CD14-positive monocyte (primary cell): Measurements from ENCODE around the gene FOXP4. TPM values are rescaled to one million over a fixed set of nuclear protein-coding genes. Genes with fewer than 3 reads are reported as not detected.
A peak's percentile ranks its signal among the peaks of the same experiment; 100 is the strongest.

ENCODE experiments used
- DNase-seq, 3 donors: peaks; one replicate each; pipeline ENCODE4 v3.0.0-alpha.2; 2011 to 2022
- H2AFZ ChIP-seq: 2 replicates; pipeline ENCODE4 v1.6.0; 2012; ENCODE audit warnings: mild to moderate bottlenecking, low read depth, low read length, inconsistent platforms; ENCODE audit not compliant: insufficient read depth, poor library complexity, severe bottlenecking
- H3K27ac ChIP-seq, 2 donors: 1 replicate in 1 of 2; 2 replicates in 1 of 2; pipeline ENCODE4 v1.5.1; 2012 to 2013; ENCODE audit warnings: low read length in 2 of 2, control low read depth in 1 of 2, inconsistent platforms in 1 of 2, low read depth in 1 of 2, mild to moderate bottlenecking in 1 of 2
- H3K27me3 ChIP-seq, 2 donors: one replicate each; pipeline versions ENCODE4 v1.6.0 to v1.6.1; 2011 to 2013; ENCODE audit warnings: low read length in 2 of 2; ENCODE audit not compliant: control insufficient read depth in 2 of 2, insufficient read depth in 2 of 2
- H3K36me3 ChIP-seq, 2 donors: replicated peaks in 1 of 2; 1 replicate in 1 of 2; 2 replicates in 1 of 2; pipeline versions ENCODE4 v1.5.1 to v1.6.1; 2012 to 2013; ENCODE audit warnings: low read length in 2 of 2, control low read depth in 1 of 2, inconsistent platforms in 1 of 2, mild to moderate bottlenecking in 1 of 2; ENCODE audit not compliant: insufficient read depth in 2 of 2, control insufficient read depth in 1 of 2
- H3K4me1 ChIP-seq, 2 donors: 1 replicate in 1 of 2; 2 replicates in 1 of 2; pipeline versions ENCODE4 v1.5.1 to v1.6.1; 2012 to 2013; ENCODE audit warnings: low read length in 2 of 2, control low read depth in 1 of 2, inconsistent platforms in 1 of 2, mild to moderate bottlenecking in 1 of 2, moderate library complexity in 1 of 2; ENCODE audit not compliant: insufficient read depth in 2 of 2, control insufficient read depth in 1 of 2
- H3K4me2 ChIP-seq: replicated peaks from 2 replicates; pipeline ENCODE3; 2012; ENCODE audit warnings: low read length, moderate library complexity, mild to moderate bottlenecking; ENCODE audit not compliant: poor library complexity, severe bottlenecking; ENCODE audit errors: extremely low read depth
- H3K4me3 ChIP-seq, 3 experiments: fragments of 200-600 bp in 1 of 3; sonication (generic) in 1 of 3; replicated peaks in 1 of 3; 1 replicate in 2 of 3; 2 replicates in 1 of 3; pipeline ENCODE4 v1.5.1; 2011 to 2013; ENCODE audit warnings: low read length in 3 of 3, mild to moderate bottlenecking in 3 of 3, control low read depth in 2 of 3, low read depth in 2 of 3, inconsistent platforms in 1 of 3, moderate library complexity in 1 of 3
- H3K79me2 ChIP-seq: 2 replicates; pipeline ENCODE4 v1.6.0; 2012; ENCODE audit warnings: mild to moderate bottlenecking, control low read depth, inconsistent platforms, low read length, moderate library complexity; ENCODE audit not compliant: insufficient read depth
- H3K9ac ChIP-seq: 2 replicates; pipeline ENCODE4 v1.6.0; 2017; ENCODE audit warnings: low read length, mild to moderate bottlenecking; ENCODE audit not compliant: insufficient read depth, poor library complexity, severe bottlenecking
- H3K9me3 ChIP-seq, 2 donors: replicated peaks in 1 of 2; 1 replicate in 1 of 2; 2 replicates in 1 of 2; pipeline versions ENCODE4 v1.5.1 to v1.6.1; 2012 to 2013; ENCODE audit warnings: low read length in 2 of 2, control low read depth in 1 of 2; ENCODE audit not compliant: control insufficient read depth in 1 of 2, insufficient read depth in 1 of 2
- H4K20me1 ChIP-seq: 2 replicates; pipeline ENCODE4 v1.6.0; 2012; ENCODE audit warnings: mild to moderate bottlenecking, low read length, control low read depth, moderate library complexity; ENCODE audit not compliant: insufficient read depth
- H3K27ac Mint-ChIP-seq, 7 donors: one replicate each; pipeline ENCODE4 v1.8.0; 2020; ENCODE audit warnings: mild to moderate bottlenecking in 7 of 7, mixed read lengths in 7 of 7, moderate library complexity in 6 of 7, inconsistent platforms in 2 of 7
- H3K27me3 Mint-ChIP-seq, 3 donors: one replicate each; pipeline ENCODE4 v1.8.0; 2021 to 2022; ENCODE audit warnings: low read depth in 3 of 3, mild to moderate bottlenecking in 3 of 3, mixed read lengths in 3 of 3, moderate library complexity in 3 of 3, inconsistent platforms in 1 of 3
- H3K36me3 Mint-ChIP-seq, 2 donors: one replicate each; pipeline ENCODE4 v1.8.0; 2020; ENCODE audit warnings: mixed read lengths in 2 of 2, inconsistent platforms in 1 of 2, mild to moderate bottlenecking in 1 of 2
- H3K4me1 Mint-ChIP-seq: one replicate; pipeline ENCODE4 v1.8.0; 2020; ENCODE audit warnings: mild to moderate bottlenecking, mixed read lengths
- H3K4me3 Mint-ChIP-seq, 2 donors: one replicate each; pipeline ENCODE4 v1.8.0; 2020; ENCODE audit warnings: mild to moderate bottlenecking in 2 of 2, mixed read lengths in 2 of 2, moderate library complexity in 1 of 2
- H3K9me3 Mint-ChIP-seq, 7 donors: one replicate each; pipeline ENCODE4 v1.8.0; 2020 to 2022; ENCODE audit warnings: mixed read lengths in 7 of 7, mild to moderate bottlenecking in 6 of 7, moderate library complexity in 6 of 7, inconsistent platforms in 2 of 7
- WGBS: methylation state at CpG from one replicate; pipeline ENCODE4 v1.1.5; 2013; ENCODE audit warnings: missing lambda C conversion rate; ENCODE audit not compliant: insufficient coverage; 5-methylcytosine and 5-hydroxymethylcytosine counted together
- intact Hi-C, 2 donors: fragments of 100-400 bp; cut with micrococcal nuclease; formaldehyde crosslinking; loops; one replicate each; pipeline versions ENCODE4 v1.15.0 to v1.15.1; 2023
- polyA plus RNA-seq, 3 donors: library from polyadenylated mRNA; depleted of rRNA in 1 of 3; unstranded in 2 of 3; stranded (reverse) in 1 of 3; fragments of 300-500 nt in 2 of 3; fragments of >200 nt in 1 of 3; fragmentation: Illumina TruSeq in 2 of 3; gene quantifications; 1 replicate in 2 of 3; 2 replicates in 1 of 3; pipeline ENCODE4 v1.2.3, GENCODE V29; 2012 to 2021
- TF ChIP-seq, protein P1 (sequence below): fragments of 200-600 bp; IDR thresholded peaks from one replicate; pipeline ENCODE4 v1.8.0; 2022; ENCODE audit warnings: antibody characterized with exemption, mild to moderate bottlenecking

The FOXP4 gene
- polyA plus RNA-seq, 3 donors, result 0.62 to 7.6 (median 0.65) TPM

DNA sequence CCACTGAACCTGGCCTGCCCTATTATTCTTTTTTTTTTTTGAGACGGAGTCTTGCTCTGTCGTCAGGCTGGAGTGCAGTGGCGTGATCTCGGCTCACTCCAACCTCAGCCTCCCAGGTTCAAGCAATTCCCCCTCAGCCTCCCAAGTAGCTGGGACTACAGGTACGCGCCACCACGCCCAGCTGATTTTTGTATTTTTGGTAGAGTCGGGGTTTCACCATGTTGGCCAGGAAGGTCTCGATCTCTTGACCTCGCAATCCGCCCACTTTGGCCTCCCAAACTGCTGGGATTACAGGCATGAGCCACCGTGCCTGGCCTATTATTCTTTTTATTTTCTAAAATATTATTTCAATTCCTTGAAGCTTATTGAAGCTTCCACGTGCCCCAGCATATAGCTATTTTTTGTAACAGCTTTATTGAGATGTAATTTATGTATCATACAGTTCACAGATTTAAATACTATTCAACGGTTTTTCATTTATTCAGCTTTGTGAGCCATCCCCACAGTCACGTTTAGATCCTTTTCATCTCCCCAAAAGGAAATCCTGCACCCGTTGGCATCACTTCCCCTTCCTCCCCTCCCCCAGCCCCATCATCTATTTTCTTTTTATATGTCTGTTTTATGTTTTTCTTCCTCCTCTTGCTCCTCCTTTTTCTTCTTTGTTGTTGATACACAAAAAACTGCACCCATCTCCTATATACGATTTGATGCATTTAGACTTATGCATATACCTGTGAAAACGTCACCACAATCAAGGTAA lies 78.6 kb downstream of the FOXP4 start:
- H3K79me2 ChIP-seq, result no peaks in the 10 kb centered on the region
- no peak overlapping the region for H3K9ac ChIP-seq
- H3K27ac ChIP-seq, result no peak overlapping the region
- no peak overlapping the region for H2AFZ ChIP-seq
- no peak for DNase-seq
- intact Hi-C loops, result no loop called here
- peaks cover 0 to 8% (median 3%) of the 10 kb centered on the region in 7 donors for H3K9me3 Mint-ChIP-seq
- H3K27me3 ChIP-seq, result no peaks in the 10 kb centered on the region
- H3K27ac Mint-ChIP-seq, result no peak overlapping the region
- WGBS, result 81% methylated on average over 6 of the region's 18 CpGs
- H3K4me3 ChIP-seq, result no peak overlapping the region
- peaks cover 3 to 9% (median 5%) of the 10 kb centered on the region in 3 donors for H3K27me3 Mint-ChIP-seq
- no peak overlapping the region for H3K4me2 ChIP-seq
- TF ChIP-seq, protein P1, sequence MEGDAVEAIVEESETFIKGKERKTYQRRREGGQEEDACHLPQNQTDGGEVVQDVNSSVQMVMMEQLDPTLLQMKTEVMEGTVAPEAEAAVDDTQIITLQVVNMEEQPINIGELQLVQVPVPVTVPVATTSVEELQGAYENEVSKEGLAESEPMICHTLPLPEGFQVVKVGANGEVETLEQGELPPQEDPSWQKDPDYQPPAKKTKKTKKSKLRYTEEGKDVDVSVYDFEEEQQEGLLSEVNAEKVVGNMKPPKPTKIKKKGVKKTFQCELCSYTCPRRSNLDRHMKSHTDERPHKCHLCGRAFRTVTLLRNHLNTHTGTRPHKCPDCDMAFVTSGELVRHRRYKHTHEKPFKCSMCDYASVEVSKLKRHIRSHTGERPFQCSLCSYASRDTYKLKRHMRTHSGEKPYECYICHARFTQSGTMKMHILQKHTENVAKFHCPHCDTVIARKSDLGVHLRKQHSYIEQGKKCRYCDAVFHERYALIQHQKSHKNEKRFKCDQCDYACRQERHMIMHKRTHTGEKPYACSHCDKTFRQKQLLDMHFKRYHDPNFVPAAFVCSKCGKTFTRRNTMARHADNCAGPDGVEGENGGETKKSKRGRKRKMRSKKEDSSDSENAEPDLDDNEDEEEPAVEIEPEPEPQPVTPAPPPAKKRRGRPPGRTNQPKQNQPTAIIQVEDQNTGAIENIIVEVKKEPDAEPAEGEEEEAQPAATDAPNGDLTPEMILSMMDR, result no peak
- no peaks in the 10 kb centered on the region for H3K36me3 ChIP-seq
- peaks cover 6 to 10% of the 10 kb centered on the region in 2 donors for H3K4me1 ChIP-seq
- H3K4me1 Mint-ChIP-seq, result peaks cover 10% of the 10 kb centered on the region
- H3K9me3 ChIP-seq, result no peaks in the 10 kb centered on the region
- H3K36me3 Mint-ChIP-seq, result peaks cover 0 to 3% of the 10 kb centered on the region in 2 donors
- no peaks in the 10 kb centered on the region for H4K20me1 ChIP-seq
- no peak overlapping the region for H3K4me3 Mint-ChIP-seq

DNA sequence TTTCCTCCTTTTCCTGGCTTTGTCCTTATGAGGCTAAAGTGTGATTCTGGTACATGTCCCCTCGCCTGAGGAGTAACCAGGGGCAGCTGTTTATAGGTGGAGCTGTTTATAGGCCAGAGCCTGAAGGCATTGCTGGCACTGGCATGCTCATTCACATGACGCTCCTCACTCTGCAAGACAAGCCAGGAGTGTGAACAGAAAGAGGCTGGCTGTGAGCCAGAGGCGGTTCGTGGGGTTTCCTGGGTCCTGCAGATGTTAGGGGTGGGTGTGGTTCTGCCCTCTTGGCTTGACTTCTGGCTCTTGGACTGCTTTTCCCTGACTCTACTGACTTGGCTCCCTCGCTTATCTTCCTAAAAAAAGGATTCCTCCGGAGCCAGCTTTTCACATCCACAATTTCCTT lies 79.3 kb downstream of the FOXP4 start:
- Mint-ChIP-seq H3K27me3 (peaks cover 3 to 7% (median 5%) of the 10 kb centered on the region in 3 donors), H3K4me3 (no peak overlapping the region), H3K36me3 (peaks cover 0 to 3% of the 10 kb centered on the region in 2 donors), H3K4me1 (peaks cover 10% of the 10 kb centered on the region), H3K27ac (peak overlapping the region in 1 of 7 donors; percentile 25), H3K9me3 (peaks cover 0 to 8% (median 3%) of the 10 kb centered on the region in 7 donors)
- Histone ChIP-seq H3K27me3 (no peaks in the 10 kb centered on the region), H4K20me1 (no peaks in the 10 kb centered on the region), H3K4me3 (no peak overlapping the region), H3K36me3 (no peaks in the 10 kb centered on the region), H3K79me2 (no peaks in the 10 kb centered on the region), H3K27ac (no peak overlapping the region), H3K9me3 (no peaks in the 10 kb centered on the region), H3K4me1 (peaks cover 6 to 10% of the 10 kb centered on the region in 2 donors), H2AFZ (no peak overlapping the region), H3K9ac (no peak overlapping the region), H3K4me2 (no peak overlapping the region)
- intact Hi-C loops, result no loop called here
- WGBS, result 39% methylated on average over 3 of the region's 6 CpGs
- TF ChIP-seq, protein P1, result no peak
- DNase-seq, result no peak
